Measurements from ENCODE around the gene CACNA1C.

Gene CACNA1C

GRCh38 chr12:2075508-2076195, 22.9 kb downstream of the CACNA1C start:
- H3K36me3 ChIP-seq (ENCODE audit: control insufficient read depth, low read length), result no peaks in the 10 kb centered on the region
- no peaks in the 10 kb centered on the region for H3F3A ChIP-seq (ENCODE audit: control insufficient read depth, insufficient read depth)
- H3K9me2 ChIP-seq (replicated peaks; ENCODE audit: control insufficient read depth, low read length), result no peaks in the 10 kb centered on the region
- TF ChIP-seq CTCF (IDR thresholded peaks at IDR 0.05; ENCODE audit: low read depth, low read length, poor library complexity, severe bottlenecking) (no peak), EZH2phosphoT487 (IDR thresholded peaks at IDR 0.05; ENCODE audit: borderline replicate concordance, low read length) (no peak)
- no peaks in the 10 kb centered on the region for H3K9me3 ChIP-seq (ENCODE audit: control insufficient read depth, insufficient read depth, low read length)
- H3K79me2 ChIP-seq (ENCODE audit: control insufficient read depth, low read length), result no peaks in the 10 kb centered on the region
- H3K27me3 ChIP-seq (ENCODE audit: control insufficient read depth, low read length), result no peaks in the 10 kb centered on the region
- no peaks in the 10 kb centered on the region for H3K4me1 ChIP-seq (ENCODE audit: control insufficient read depth, low read length)
- no peaks in the 10 kb centered on the region for H4K20me1 ChIP-seq (ENCODE audit: control insufficient read depth, insufficient read depth, low read depth, low read length)
- no peak overlapping the region for H3K27ac ChIP-seq (ENCODE audit: low read depth, low read length)
- H3K4me2 ChIP-seq (ENCODE audit: low read length), result no peak overlapping the region
- no peak overlapping the region for H3K4me3 ChIP-seq (ENCODE audit: low read length)

- Histone ChIP-seq H3F3A (ENCODE audit: control insufficient read depth, insufficient read depth) (no peaks in the 10 kb centered on the region), H3K79me2 (ENCODE audit: control insufficient read depth, low read length) (no peaks in the 10 kb centered on the region), H3K9me2 (replicated peaks; ENCODE audit: control insufficient read depth, low read length) (no peaks in the 10 kb centered on the region), H3K27me3 (ENCODE audit: control insufficient read depth, low read length) (no peaks in the 10 kb centered on the region), H4K20me1 (ENCODE audit: control insufficient read depth, insufficient read depth, low read depth, low read length) (no peaks in the 10 kb centered on the region), H3K9me3 (ENCODE audit: control insufficient read depth, insufficient read depth, low read length) (no peaks in the 10 kb centered on the region), H3K4me1 (ENCODE audit: control insufficient read depth, low read length) (no peaks in the 10 kb centered on the region), H3K4me2 (ENCODE audit: low read length) (no peak overlapping the region), H3K27ac (ENCODE audit: low read depth, low read length) (no peak overlapping the region), H3K36me3 (ENCODE audit: control insufficient read depth, low read length) (no peaks in the 10 kb centered on the region), H3K4me3 (ENCODE audit: low read length) (no peak overlapping the region)
- TF ChIP-seq CTCF (IDR thresholded peaks at IDR 0.05; ENCODE audit: low read depth, low read length, poor library complexity, severe bottlenecking) (no peak), EZH2phosphoT487 (IDR thresholded peaks at IDR 0.05; ENCODE audit: borderline replicate concordance, low read length) (no peak)
Observed at GRCh38 chr12:2076196-2076570, 23.4 kb downstream of the CACNA1C start.

- H4K20me1 ChIP-seq (ENCODE audit: control insufficient read depth, insufficient read depth, low read depth, low read length), result no peaks in the 10 kb centered on the region
- no peaks in the 10 kb centered on the region for H3K4me1 ChIP-seq (ENCODE audit: control insufficient read depth, low read length)
- no peaks in the 10 kb centered on the region for H3K9me3 ChIP-seq (ENCODE audit: control insufficient read depth, insufficient read depth, low read length)
- H3K27ac ChIP-seq (ENCODE audit: low read depth, low read length), result no peak overlapping the region
- no peaks in the 10 kb centered on the region for H3K36me3 ChIP-seq (ENCODE audit: control insufficient read depth, low read length)
- TF ChIP-seq EZH2phosphoT487 (IDR thresholded peaks at IDR 0.05; ENCODE audit: borderline replicate concordance, low read length) (no peak), CTCF (IDR thresholded peaks at IDR 0.05; ENCODE audit: low read depth, low read length, poor library complexity, severe bottlenecking) (no peak)
- H3K4me2 ChIP-seq (ENCODE audit: low read length), result no peak overlapping the region
- H3K27me3 ChIP-seq (ENCODE audit: control insufficient read depth, low read length), result no peaks in the 10 kb centered on the region
- H3F3A ChIP-seq (ENCODE audit: control insufficient read depth, insufficient read depth), result no peaks in the 10 kb centered on the region
- H3K4me3 ChIP-seq (ENCODE audit: low read length), result no peak overlapping the region
- H3K79me2 ChIP-seq (ENCODE audit: control insufficient read depth, low read length), result no peaks in the 10 kb centered on the region
- no peaks in the 10 kb centered on the region for H3K9me2 ChIP-seq (replicated peaks; ENCODE audit: control insufficient read depth, low read length)
Observed at GRCh38 chr12:2076728-2077127, 23.9 kb downstream of the CACNA1C start.

Data from DOHH2 (cell line).